HFF-Myc (cell line): ENCODE measurements around the gene STK32C.

Source experiments
- DNase-seq: peaks from one replicate; pipeline ENCODE4 v3.0.0-alpha.2; 2011; ENCODE audit warnings: low read depth; ENCODE audit errors: extremely low read depth
- H3K4me3 ChIP-seq: replicated peaks from 2 replicates; pipeline ENCODE4 v1.5.1; 2011; ENCODE audit warnings: low read depth, mild to moderate bottlenecking, control low read depth, low read length
- CTCF ChIP-seq: IDR thresholded peaks from 2 replicates; pipeline ENCODE4 v1.5.1; 2012; ENCODE audit warnings: mild to moderate bottlenecking, low read depth, low read length, control low read depth; ENCODE audit errors: missing control alignments

Gene STK32C

GRCh38 chr10:132302421-132303310 is 5.1 kb downstream of the STK32C start:
- H3K4me3 ChIP-seq: no peak overlapping the region
- TF ChIP-seq CTCF: no peak
- no peak for DNase-seq

GRCh38 chr10:132301371-132302330 is 6.1 kb downstream of the STK32C start:
- no peak for TF ChIP-seq CTCF
- no peak overlapping the region for H3K4me3 ChIP-seq
- no peak for DNase-seq

- TF ChIP-seq CTCF: no peak
- DNase-seq: no peak
- no peak overlapping the region for H3K4me3 ChIP-seq
Observed at GRCh38 chr10:132300582-132300981, 7.2 kb downstream of the STK32C start.

- no peak overlapping the region for H3K4me3 ChIP-seq
- no peak for DNase-seq
- TF ChIP-seq CTCF: no peak
Observed at GRCh38 chr10:132299371-132300336, 8.1 kb downstream of the STK32C start.

GRCh38 chr10:132298038-132298881 is 9.5 kb downstream of the STK32C start:
- DNase-seq: no peak
- no peak overlapping the region for H3K4me3 ChIP-seq

More at GRCh38 chr10:132298038-132298881, 9.5 kb downstream of the STK32C start:
- TF ChIP-seq CTCF: no peak
